ENCODE results near the gene CDK5R2.

The CDK5R2 gene

GRCh38 chr2:218961651-218962570 is 2.4 kb downstream of the CDK5R2 start:
- H3K18ac ChIP-seq (ENCODE audit: low read depth in 1 of 2, low read length in 2 of 2), result no peak overlapping the region
- H4K91ac ChIP-seq (ENCODE audit: low read length), result no peak overlapping the region
- no peak overlapping the region for H2AK5ac ChIP-seq (ENCODE audit: low read length, severe bottlenecking)
- no peak overlapping the region for H3K9ac ChIP-seq (ENCODE audit: low read length)
- H3K4me3 ChIP-seq (ENCODE audit: insufficient read depth in 1 of 2, low read depth in 1 of 2, low read length in 2 of 2), result no peak overlapping the region
- H3K23ac ChIP-seq (ENCODE audit: low read length in 2 of 2), result no peak overlapping the region
- H3K14ac ChIP-seq (ENCODE audit: low read length in 2 of 2), result no peak overlapping the region
- H3K36me3 ChIP-seq (ENCODE audit: control insufficient read depth in 1 of 2, insufficient read depth in 2 of 2, low read depth in 1 of 2, low read length in 2 of 2), result no peaks in the 10 kb centered on the region
- no peak overlapping the region for H2BK5ac ChIP-seq (ENCODE audit: low read depth, low read length, poor library complexity, severe bottlenecking)
- H3K27ac ChIP-seq (ENCODE audit: low read length, poor library complexity, severe bottlenecking), result no peak overlapping the region
- H3K9me3 ChIP-seq (ENCODE audit: control insufficient read depth, low read length), result peaks cover 2% of the 10 kb centered on the region
- no peak overlapping the region for H3K4me2 ChIP-seq (ENCODE audit: low read length, poor library complexity, severe bottlenecking)
- H3K27me3 ChIP-seq (ENCODE audit: control insufficient read depth in 1 of 2, insufficient read depth in 1 of 2, low read length in 2 of 2), result peaks cover 72 to 74% of the 10 kb centered on the region in 2 experiments
- H4K8ac ChIP-seq (ENCODE audit: low read length), result no peak overlapping the region
- no peak overlapping the region for H2BK120ac ChIP-seq (ENCODE audit: low read depth, low read length)
- H3K4me1 ChIP-seq (ENCODE audit: control insufficient read depth, insufficient read depth, low read depth, low read length), result peaks cover 13% of the 10 kb centered on the region
- no peak overlapping the region for H3K4ac ChIP-seq (ENCODE audit: low read depth in 1 of 2, low read length in 2 of 2)
- no peak overlapping the region for H2BK15ac ChIP-seq (ENCODE audit: low read depth, poor library complexity, severe bottlenecking)
- DNase-seq, result no peak
- WGBS, result 37% methylated on average over 24 of the region's 34 CpGs
- no peaks in the 10 kb centered on the region for H3K79me1 ChIP-seq (replicated peaks; ENCODE audit: low read length, poor library complexity, severe bottlenecking)
- H2BK12ac ChIP-seq (ENCODE audit: low read length in 2 of 2), result no peak overlapping the region
- H2AFZ ChIP-seq (ENCODE audit: low read depth, low read length), result no peak overlapping the region

- Histone ChIP-seq H2BK12ac (ENCODE audit: low read length in 2 of 2) (no peak overlapping the region), H3K4ac (ENCODE audit: low read depth in 1 of 2, low read length in 2 of 2) (no peak overlapping the region)
- 1% methylated on average over 38 of the region's 42 CpGs for WGBS
These were observed 3.5 kb downstream of the CDK5R2 start for GRCh38 chr2:218962859-218963492.

GRCh38 chr2:218963601-218964000 is 4.1 kb downstream of the CDK5R2 start:
- H3K4me1 ChIP-seq (ENCODE audit: control insufficient read depth, insufficient read depth, low read depth, low read length), result peaks cover 13% of the 10 kb centered on the region
- peaks cover 2% of the 10 kb centered on the region for H3K9me3 ChIP-seq (ENCODE audit: control insufficient read depth, low read length)
- H3K23ac ChIP-seq (ENCODE audit: low read length in 2 of 2), result no peak overlapping the region
- H3K27ac ChIP-seq (ENCODE audit: low read length, poor library complexity, severe bottlenecking), result no peak overlapping the region
- no peak overlapping the region for H4K91ac ChIP-seq (ENCODE audit: low read length)
- no peak overlapping the region for H3K9ac ChIP-seq (ENCODE audit: low read length)
- H3K14ac ChIP-seq (ENCODE audit: low read length in 2 of 2), result no peak overlapping the region
- no peak overlapping the region for H3K18ac ChIP-seq (ENCODE audit: low read depth in 1 of 2, low read length in 2 of 2)
- H3K4ac ChIP-seq (ENCODE audit: low read depth in 1 of 2, low read length in 2 of 2), result no peak overlapping the region
- no peaks in the 10 kb centered on the region for H3K36me3 ChIP-seq (ENCODE audit: control insufficient read depth in 1 of 2, insufficient read depth in 2 of 2, low read depth in 1 of 2, low read length in 2 of 2)
- H2BK120ac ChIP-seq (ENCODE audit: low read depth, low read length), result no peak overlapping the region
- no peak overlapping the region for H3K4me3 ChIP-seq (ENCODE audit: insufficient read depth in 1 of 2, low read depth in 1 of 2, low read length in 2 of 2)
- H2BK15ac ChIP-seq (ENCODE audit: low read depth, poor library complexity, severe bottlenecking), result no peak overlapping the region
- WGBS, result 34% methylated on average over 5 of the region's 5 CpGs
- no peaks in the 10 kb centered on the region for H3K79me1 ChIP-seq (replicated peaks; ENCODE audit: low read length, poor library complexity, severe bottlenecking)
- no peak overlapping the region for H2AK5ac ChIP-seq (ENCODE audit: low read length, severe bottlenecking)
- no peak for DNase-seq
- no peak overlapping the region for H2BK12ac ChIP-seq (ENCODE audit: low read length in 2 of 2)
- H3K27me3 ChIP-seq (ENCODE audit: control insufficient read depth in 1 of 2, insufficient read depth in 1 of 2, low read length in 2 of 2), result peaks cover 63 to 69% of the 10 kb centered on the region in 2 experiments
- H2AFZ ChIP-seq (ENCODE audit: low read depth, low read length), result no peak overlapping the region
- H2BK5ac ChIP-seq (ENCODE audit: low read depth, low read length, poor library complexity, severe bottlenecking), result no peak overlapping the region
- H3K4me2 ChIP-seq (ENCODE audit: low read length, poor library complexity, severe bottlenecking), result no peak overlapping the region
- no peak overlapping the region for H4K8ac ChIP-seq (ENCODE audit: low read length)

More at GRCh38 chr2:218962859-218963492, 3.5 kb downstream of the CDK5R2 start:
- no peak overlapping the region for H3K18ac ChIP-seq (ENCODE audit: low read depth in 1 of 2, low read length in 2 of 2)
- H3K36me3 ChIP-seq (ENCODE audit: control insufficient read depth in 1 of 2, insufficient read depth in 2 of 2, low read depth in 1 of 2, low read length in 2 of 2), result no peaks in the 10 kb centered on the region
- no peak overlapping the region for H4K8ac ChIP-seq (ENCODE audit: low read length)
- H3K4me3 ChIP-seq (ENCODE audit: insufficient read depth in 1 of 2, low read depth in 1 of 2, low read length in 2 of 2), result no peak overlapping the region
- peaks cover 2% of the 10 kb centered on the region for H3K9me3 ChIP-seq (ENCODE audit: control insufficient read depth, low read length)
- H3K9ac ChIP-seq (ENCODE audit: low read length), result no peak overlapping the region
- DNase-seq, result peak; percentile 42
- H3K23ac ChIP-seq (ENCODE audit: low read length in 2 of 2), result no peak overlapping the region
- H2AK5ac ChIP-seq (ENCODE audit: low read length, severe bottlenecking), result no peak overlapping the region
- H2BK5ac ChIP-seq (ENCODE audit: low read depth, low read length, poor library complexity, severe bottlenecking), result no peak overlapping the region
- no peak overlapping the region for H2BK15ac ChIP-seq (ENCODE audit: low read depth, poor library complexity, severe bottlenecking)
- H2BK120ac ChIP-seq (ENCODE audit: low read depth, low read length), result no peak overlapping the region
- H3K27ac ChIP-seq (ENCODE audit: low read length, poor library complexity, severe bottlenecking), result no peak overlapping the region
- H4K91ac ChIP-seq (ENCODE audit: low read length), result no peak overlapping the region
- H3K79me1 ChIP-seq (replicated peaks; ENCODE audit: low read length, poor library complexity, severe bottlenecking), result no peaks in the 10 kb centered on the region
- H3K14ac ChIP-seq (ENCODE audit: low read length in 2 of 2), result no peak overlapping the region
- peaks cover 65 to 69% of the 10 kb centered on the region in 2 experiments for H3K27me3 ChIP-seq (ENCODE audit: control insufficient read depth in 1 of 2, insufficient read depth in 1 of 2, low read length in 2 of 2)
- H3K4me2 ChIP-seq (ENCODE audit: low read length, poor library complexity, severe bottlenecking), result peak overlapping the region; percentile 12
- H3K4me1 ChIP-seq (ENCODE audit: control insufficient read depth, insufficient read depth, low read depth, low read length), result peaks cover 13% of the 10 kb centered on the region
- H2AFZ ChIP-seq (ENCODE audit: low read depth, low read length), result no peak overlapping the region

- Histone ChIP-seq H3K4ac (ENCODE audit: low read depth in 1 of 2, low read length in 2 of 2) (no peak overlapping the region), H3K9ac (ENCODE audit: low read length) (no peak overlapping the region), H3K27ac (ENCODE audit: low read length, poor library complexity, severe bottlenecking) (no peak overlapping the region), H3K14ac (ENCODE audit: low read length in 2 of 2) (no peak overlapping the region), H3K18ac (ENCODE audit: low read depth in 1 of 2, low read length in 2 of 2) (no peak overlapping the region), H3K79me1 (replicated peaks; ENCODE audit: low read length, poor library complexity, severe bottlenecking) (no peaks in the 10 kb centered on the region), H3K27me3 (ENCODE audit: control insufficient read depth in 1 of 2, insufficient read depth in 1 of 2, low read length in 2 of 2) (peaks cover 57 to 66% of the 10 kb centered on the region in 2 experiments), H4K91ac (ENCODE audit: low read length) (no peak overlapping the region), H3K23ac (ENCODE audit: low read length in 2 of 2) (no peak overlapping the region), H3K4me2 (ENCODE audit: low read length, poor library complexity, severe bottlenecking) (no peak overlapping the region), H2BK120ac (ENCODE audit: low read depth, low read length) (no peak overlapping the region), H3K9me3 (ENCODE audit: control insufficient read depth, low read length) (peaks cover 2% of the 10 kb centered on the region), H2BK5ac (ENCODE audit: low read depth, low read length, poor library complexity, severe bottlenecking) (no peak overlapping the region), H2BK15ac (ENCODE audit: low read depth, poor library complexity, severe bottlenecking) (no peak overlapping the region), H2AFZ (ENCODE audit: low read depth, low read length) (no peak overlapping the region), H3K36me3 (ENCODE audit: control insufficient read depth in 1 of 2, insufficient read depth in 2 of 2, low read depth in 1 of 2, low read length in 2 of 2) (no peaks in the 10 kb centered on the region), H3K4me1 (ENCODE audit: control insufficient read depth, insufficient read depth, low read depth, low read length) (peaks cover 13% of the 10 kb centered on the region), H2AK5ac (ENCODE audit: low read length, severe bottlenecking) (no peak overlapping the region), H2BK12ac (ENCODE audit: low read length in 2 of 2) (no peak overlapping the region), H3K4me3 (ENCODE audit: insufficient read depth in 1 of 2, low read depth in 1 of 2, low read length in 2 of 2) (no peak overlapping the region), H4K8ac (ENCODE audit: low read length) (no peak overlapping the region)
- DNase-seq, result peak; percentile 53
- WGBS, result 55% methylated on average over 5 of the region's 5 CpGs
These were observed 4.7 kb downstream of the CDK5R2 start for GRCh38 chr2:218964041-218964771.

All from mesenchymal stem cell (in vitro differentiated cells and primary cell).